ENCODE data around the gene PRR15L.
"Not testable (repeated sequence)": the region's sequence is repeated elsewhere in the genome, so short reads cannot be mapped to it uniquely, and the experiment has no call there.

Gene PRR15L

GRCh38 chr17:47957591-47958490 is at the start of gene PRR15L:
TSS of gene PRR15L (minus strand) at chr17:47957883. CDS start at chr17:47953234, 4,649 bp downstream.
- DNase-seq = no peak

GRCh38 chr17:48006936-48007709 is 49.4 kb upstream of the PRR15L start:
- no peak for DNase-seq

GRCh38 chr17:48004983-48005382 is 47.3 kb upstream of the PRR15L start:
- no peak for DNase-seq

- no peak for DNase-seq
Observed at GRCh38 chr17:48003417-48004151, 45.9 kb upstream of the PRR15L start.

- DNase-seq = no peak
Observed at GRCh38 chr17:48002916-48003416, 45.3 kb upstream of the PRR15L start.

GRCh38 chr17:48002266-48002915 is 44.7 kb upstream of the PRR15L start:
- DNase-seq = no peak

GRCh38 chr17:48001657-48002056 is 44.0 kb upstream of the PRR15L start:
- DNase-seq = not testable (repeated sequence)

GRCh38 chr17:48001197-48001596 is 43.5 kb upstream of the PRR15L start:
- DNase-seq = no peak

- DNase-seq = no peak
Observed at GRCh38 chr17:47999582-47999981, 41.9 kb upstream of the PRR15L start.

GRCh38 chr17:47998044-47998443 is 40.4 kb upstream of the PRR15L start:
- no peak for DNase-seq

GRCh38 chr17:47997586-47997985 is 39.9 kb upstream of the PRR15L start:
- DNase-seq = no peak

- DNase-seq = no peak
Observed at GRCh38 chr17:47996201-47996600, 38.5 kb upstream of the PRR15L start.

- DNase-seq = no peak
Observed at GRCh38 chr17:47995241-47995935, 37.7 kb upstream of the PRR15L start.

- DNase-seq = no peak
Observed at GRCh38 chr17:47994724-47995123, 37.0 kb upstream of the PRR15L start.

- no peak for DNase-seq
Observed at GRCh38 chr17:47993964-47994363, 36.3 kb upstream of the PRR15L start.

GRCh38 chr17:47993031-47993564 is 35.4 kb upstream of the PRR15L start:
- DNase-seq = no peak

GRCh38 chr17:47992216-47992615 is 34.5 kb upstream of the PRR15L start:
- DNase-seq = no peak

- no peak for DNase-seq
Observed at GRCh38 chr17:47990962-47991731, 33.5 kb upstream of the PRR15L start.

GRCh38 chr17:47989700-47990099 is 32.0 kb upstream of the PRR15L start:
- no peak for DNase-seq

GRCh38 chr17:47989159-47989558 is 31.5 kb upstream of the PRR15L start:
- no peak for DNase-seq

GRCh38 chr17:47988445-47988844 is 30.8 kb upstream of the PRR15L start:
- DNase-seq = not testable (repeated sequence)
